ENCODE measurements around the gene BCL7C.

Gene BCL7C

GRCh38 chr16:30846649-30847402, 47.1 kb downstream of the BCL7C start:
- H3F3A ChIP-seq (ENCODE audit: insufficient read depth, low read length), result no peaks in the 10 kb centered on the region; the same call in 1 of the 2 replicates
- no peaks in the 10 kb centered on the region for H3K27me3 ChIP-seq (replicated peaks; ENCODE audit: insufficient read depth, low read length)
- no peaks in the 10 kb centered on the region for H3K9me2 ChIP-seq (replicated peaks; ENCODE audit: insufficient read depth, low read length)
- H3K4me2 ChIP-seq (ENCODE audit: low read depth, low read length), result no peak overlapping the region
- DNase-seq, result no peak
- H3K9me3 ChIP-seq (replicated peaks; ENCODE audit: insufficient read depth, low read length), result no peaks in the 10 kb centered on the region
- no peak overlapping the region for H2AFZ ChIP-seq (ENCODE audit: low read length)
- H3K27ac ChIP-seq (ENCODE audit: low read length), result no peak overlapping the region
- H3K79me2 ChIP-seq (ENCODE audit: low read length), result no peaks in the 10 kb centered on the region
- TF ChIP-seq EZH2 (optimal IDR thresholded peaks at IDR 0.05; ENCODE audit: low read depth, low read length) (no peak), EZH2phosphoT487 (IDR thresholded peaks at IDR 0.05; ENCODE audit: low read length) (no peak)
- TF ChIP-seq, protein P1, sequence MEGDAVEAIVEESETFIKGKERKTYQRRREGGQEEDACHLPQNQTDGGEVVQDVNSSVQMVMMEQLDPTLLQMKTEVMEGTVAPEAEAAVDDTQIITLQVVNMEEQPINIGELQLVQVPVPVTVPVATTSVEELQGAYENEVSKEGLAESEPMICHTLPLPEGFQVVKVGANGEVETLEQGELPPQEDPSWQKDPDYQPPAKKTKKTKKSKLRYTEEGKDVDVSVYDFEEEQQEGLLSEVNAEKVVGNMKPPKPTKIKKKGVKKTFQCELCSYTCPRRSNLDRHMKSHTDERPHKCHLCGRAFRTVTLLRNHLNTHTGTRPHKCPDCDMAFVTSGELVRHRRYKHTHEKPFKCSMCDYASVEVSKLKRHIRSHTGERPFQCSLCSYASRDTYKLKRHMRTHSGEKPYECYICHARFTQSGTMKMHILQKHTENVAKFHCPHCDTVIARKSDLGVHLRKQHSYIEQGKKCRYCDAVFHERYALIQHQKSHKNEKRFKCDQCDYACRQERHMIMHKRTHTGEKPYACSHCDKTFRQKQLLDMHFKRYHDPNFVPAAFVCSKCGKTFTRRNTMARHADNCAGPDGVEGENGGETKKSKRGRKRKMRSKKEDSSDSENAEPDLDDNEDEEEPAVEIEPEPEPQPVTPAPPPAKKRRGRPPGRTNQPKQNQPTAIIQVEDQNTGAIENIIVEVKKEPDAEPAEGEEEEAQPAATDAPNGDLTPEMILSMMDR (IDR thresholded peaks at IDR 0.05; ENCODE audit: low read length), result no peak
- no peaks in the 10 kb centered on the region for H4K20me1 ChIP-seq (ENCODE audit: insufficient read depth, low read length)
- H3K36me3 ChIP-seq (replicated peaks; ENCODE audit: insufficient read depth, low read length), result no peaks in the 10 kb centered on the region
- peaks cover 7% of the 10 kb centered on the region for H3K4me1 ChIP-seq (ENCODE audit: low read length)
- no peak overlapping the region for H3K4me3 ChIP-seq (ENCODE audit: low read length)
- no peak overlapping the region for H3K9ac ChIP-seq (ENCODE audit: low read length)

DNA sequence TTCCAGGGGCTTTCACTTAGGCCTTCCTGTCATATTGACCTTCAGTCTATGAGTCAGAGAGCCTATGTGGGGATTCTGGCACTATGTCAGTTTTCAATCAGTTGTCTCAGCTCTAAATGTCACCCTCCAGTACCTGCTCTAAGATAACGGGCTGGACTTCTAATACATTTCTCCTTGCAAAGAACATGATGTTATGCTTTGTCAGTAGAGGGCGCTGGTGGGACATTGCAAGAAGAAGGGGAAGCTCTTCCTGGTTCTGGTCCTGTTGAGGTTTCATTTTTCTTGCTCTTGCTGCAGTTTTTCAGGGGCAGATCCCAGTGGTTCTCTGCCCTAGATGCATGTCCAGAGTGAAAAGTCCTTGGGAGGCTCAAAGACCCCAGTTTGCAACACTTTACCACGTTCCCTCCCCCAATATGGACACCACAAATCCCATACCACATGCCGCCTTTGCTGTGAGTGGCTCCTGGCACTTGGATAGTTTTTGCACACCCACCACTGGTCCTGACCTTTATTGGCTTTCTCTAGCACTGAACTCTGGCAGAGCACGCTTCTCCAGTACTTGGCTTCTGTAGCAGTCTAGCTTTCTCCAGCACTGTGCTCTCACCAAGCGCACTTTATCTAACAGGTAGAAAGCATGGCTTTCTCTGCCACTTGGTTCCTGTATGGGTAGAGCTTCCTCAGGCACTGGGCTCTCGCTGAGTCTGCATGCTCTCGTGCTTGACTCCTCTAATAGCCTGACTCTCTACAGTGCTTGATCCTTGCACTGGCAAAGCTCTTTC, 49.0 kb downstream of the BCL7C start:
- peak; percentile 93 for DNase-seq
- no peaks in the 10 kb centered on the region for H3K27me3 ChIP-seq (replicated peaks; ENCODE audit: insufficient read depth, low read length)
- no peak overlapping the region for H3K27ac ChIP-seq (ENCODE audit: low read length)
- H3K4me2 ChIP-seq (ENCODE audit: low read depth, low read length), result peak overlapping the region; percentile 97
- peak overlapping the region; percentile 63 for H3K4me3 ChIP-seq (ENCODE audit: low read length)
- TF ChIP-seq EZH2 (optimal IDR thresholded peaks at IDR 0.05; ENCODE audit: low read depth, low read length), result no peak
- no peak for TF ChIP-seq EZH2phosphoT487 (IDR thresholded peaks at IDR 0.05; ENCODE audit: low read length)
- TF ChIP-seq, protein P1 (IDR thresholded peaks at IDR 0.05; ENCODE audit: low read length), result peak; percentile 95
- no peaks in the 10 kb centered on the region for H4K20me1 ChIP-seq (ENCODE audit: insufficient read depth, low read length)
- H3K79me2 ChIP-seq (ENCODE audit: low read length), result no peaks in the 10 kb centered on the region
- peak overlapping the region; percentile 99 for H2AFZ ChIP-seq (ENCODE audit: low read length)
- no peaks in the 10 kb centered on the region for H3K36me3 ChIP-seq (replicated peaks; ENCODE audit: insufficient read depth, low read length)
- peak overlapping the region; percentile 43; the same call in 1 of the 2 replicates for H3K9ac ChIP-seq (ENCODE audit: low read length)
- no peaks in the 10 kb centered on the region for H3K9me3 ChIP-seq (replicated peaks; ENCODE audit: insufficient read depth, low read length)
- H3F3A ChIP-seq (ENCODE audit: insufficient read depth, low read length), result no peaks in the 10 kb centered on the region; the same call in 1 of the 2 replicates
- peaks cover 7% of the 10 kb centered on the region for H3K4me1 ChIP-seq (ENCODE audit: low read length)
- no peaks in the 10 kb centered on the region for H3K9me2 ChIP-seq (replicated peaks; ENCODE audit: insufficient read depth, low read length)

- Histone ChIP-seq H3K36me3 (replicated peaks; ENCODE audit: insufficient read depth, low read length) (no peaks in the 10 kb centered on the region), H3K27ac (ENCODE audit: low read length) (no peak overlapping the region), H3K4me3 (ENCODE audit: low read length) (no peak overlapping the region), H3F3A (ENCODE audit: insufficient read depth, low read length) (no peaks in the 10 kb centered on the region; the same call in 1 of the 2 replicates), H2AFZ (ENCODE audit: low read length) (no peak overlapping the region), H3K9me2 (replicated peaks; ENCODE audit: insufficient read depth, low read length) (no peaks in the 10 kb centered on the region), H3K27me3 (replicated peaks; ENCODE audit: insufficient read depth, low read length) (no peaks in the 10 kb centered on the region), H3K79me2 (ENCODE audit: low read length) (no peaks in the 10 kb centered on the region), H3K9me3 (replicated peaks; ENCODE audit: insufficient read depth, low read length) (no peaks in the 10 kb centered on the region), H3K4me1 (ENCODE audit: low read length) (peaks cover 7% of the 10 kb centered on the region), H4K20me1 (ENCODE audit: insufficient read depth, low read length) (no peaks in the 10 kb centered on the region), H3K4me2 (ENCODE audit: low read depth, low read length) (peak overlapping the region; percentile 97; the same call in 1 of the 2 replicates), H3K9ac (ENCODE audit: low read length) (no peak overlapping the region)
- TF ChIP-seq, protein P1 (IDR thresholded peaks at IDR 0.05; ENCODE audit: low read length), result no peak
- no peak for TF ChIP-seq EZH2 (optimal IDR thresholded peaks at IDR 0.05; ENCODE audit: low read depth, low read length)
- no peak for TF ChIP-seq EZH2phosphoT487 (IDR thresholded peaks at IDR 0.05; ENCODE audit: low read length)
- no peak for DNase-seq
Observed at GRCh38 chr16:30844346-30844670, 49.6 kb downstream of the BCL7C start.

Data from MM.1S (cell line).